GM23248 (cell line): Measurements from ENCODE around the gene GSC2. TPM values are rescaled to one million over a fixed set of nuclear protein-coding genes. Genes with fewer than 3 reads are reported as not detected.

Experiments
- DNase-seq: peaks from one replicate; pipeline ENCODE4 v3.0.0-alpha.2; 2015
- H2AFZ ChIP-seq: fragments of 200-600 bp; sonication (generic); 2 replicates; pipeline ENCODE4 v1.6.1; 2016; ENCODE audit warnings: antibody characterized with exemption
- H3F3A ChIP-seq: fragments of 200-600 bp; sonication (generic); 2 replicates; pipeline ENCODE4 v1.6.1; 2016; ENCODE audit warnings: mild to moderate bottlenecking, antibody characterized with exemption, mixed run types; ENCODE audit not compliant: insufficient read depth
- H3K27ac ChIP-seq: fragments of 200-600 bp; sonication (generic); 2 replicates; pipeline ENCODE4 v1.5.1; 2016; ENCODE audit warnings: mild to moderate bottlenecking
- H3K27me3 ChIP-seq: fragments of 200-600 bp; sonication (generic); replicated peaks from 2 replicates; pipeline ENCODE4 v1.6.1; 2016; ENCODE audit warnings: mild to moderate bottlenecking; ENCODE audit not compliant: insufficient read depth
- H3K36me3 ChIP-seq: fragments of 200-600 bp; sonication (generic); 2 replicates; pipeline ENCODE4 v1.6.1; 2016; ENCODE audit warnings: low read depth, mild to moderate bottlenecking
- H3K4me1 ChIP-seq: fragments of 200-600 bp; sonication (generic); 2 replicates; pipeline ENCODE4 v1.6.1; 2016; ENCODE audit warnings: mild to moderate bottlenecking; ENCODE audit not compliant: insufficient read depth
- H3K4me2 ChIP-seq: fragments of 200-600 bp; sonication (generic); one replicate; pipeline ENCODE4 v1.6.1; 2016; ENCODE audit warnings: mild to moderate bottlenecking; ENCODE audit not compliant: unreplicated experiment
- H3K4me3 ChIP-seq: fragments of 200-600 bp; sonication (generic); 2 replicates; pipeline ENCODE4 v1.5.1; 2016; ENCODE audit warnings: mild to moderate bottlenecking
- H3K79me2 ChIP-seq: fragments of 200-600 bp; sonication (generic); 2 replicates; pipeline ENCODE4 v1.6.1; 2016; ENCODE audit warnings: mild to moderate bottlenecking; ENCODE audit not compliant: insufficient read depth
- H3K9ac ChIP-seq: fragments of 200-600 bp; sonication (generic); 2 replicates; pipeline ENCODE4 v1.6.1; 2016; ENCODE audit warnings: mild to moderate bottlenecking
- H3K9me2 ChIP-seq: fragments of 200-600 bp; sonication (generic); 2 replicates; pipeline ENCODE4 v1.6.1; 2016; ENCODE audit warnings: mixed run types, mild to moderate bottlenecking, moderate library complexity; ENCODE audit not compliant: insufficient read depth
- H3K9me3 ChIP-seq: fragments of 200-600 bp; sonication (generic); one replicate; pipeline ENCODE4 v1.6.1; 2017; ENCODE audit warnings: low read depth
- H4K20me1 ChIP-seq: fragments of 200-600 bp; sonication (generic); 2 replicates; pipeline ENCODE4 v1.6.0; 2016; ENCODE audit not compliant: insufficient read depth
- EZH2 ChIP-seq: fragments of 200-600 bp; sonication (generic); IDR thresholded peaks from 2 replicates; pipeline ENCODE4 v1.6.1; 2018; ENCODE audit warnings: antibody characterized with exemption, mild to moderate bottlenecking; ENCODE audit not compliant: insufficient read depth, poor library complexity, severe bottlenecking
- EZH2phosphoT487 ChIP-seq: fragments of 200-600 bp; sonication (generic); IDR thresholded peaks from 2 replicates; pipeline ENCODE4 v1.6.1; 2018; ENCODE audit warnings: antibody characterized with exemption, moderate library complexity, mild to moderate bottlenecking, low read depth; ENCODE audit not compliant: insufficient read depth
- WGBS, 2 experiments: methylation state at CpG; one replicate each; pipeline ENCODE4 v1.1.6; 2015 to 2017; ENCODE audit warnings: low lambda C conversion rate in 2 of 2, low coverage in 1 of 2; ENCODE audit errors: missing lambda C conversion rate in 2 of 2; 5-methylcytosine and 5-hydroxymethylcytosine counted together
- in situ Hi-C: fragments of 300-500 bp; cut with MboI; formaldehyde crosslinking; loops from 2 replicates; pipeline ENCODE4 v1.15.0; 2020
- polyA plus RNA-seq: library from polyadenylated mRNA; unstranded; fragments of >200 nt; fragmentation: Nextera tagmentation; extraction: Ambion mirVana; gene quantifications from 2 replicates; pipeline ENCODE4 v1.2.1, GENCODE V29; 2016
- total RNA-seq: library from RNA; depleted of rRNA; stranded (reverse); fragments of >200 nt; shearing (Covaris generic); gene quantifications from 2 replicates; pipeline ENCODE4 v1.2.3, GENCODE V29; 2014

Gene GSC2
- total and polyA plus RNA-seq, 2 experiments from 2014 or later = not detected

GRCh38 chr22:19180740-19181410 lies 30.8 kb upstream of the GSC2 start:
- H3K79me2 ChIP-seq = peaks cover 18% of the 10 kb centered on the region
- H3K36me3 ChIP-seq = no peaks in the 10 kb centered on the region
- no peak overlapping the region for H3K4me2 ChIP-seq
- 87 to 91% methylated on average over 11 of the region's 11 CpGs for WGBS, 2 experiments
- no peaks in the 10 kb centered on the region for H3K27me3 ChIP-seq
- TF ChIP-seq EZH2phosphoT487 (no peak), EZH2 (no peak)
- in situ Hi-C loops = no loop called here
- H3K4me1 ChIP-seq = peaks cover 5% of the 10 kb centered on the region; the same call in 1 of the 2 replicates
- H3F3A ChIP-seq = no peaks in the 10 kb centered on the region
- H3K9ac ChIP-seq = no peak overlapping the region
- H3K27ac ChIP-seq = no peak overlapping the region
- no peaks in the 10 kb centered on the region for H3K9me3 ChIP-seq
- no peaks in the 10 kb centered on the region for H3K9me2 ChIP-seq
- H3K4me3 ChIP-seq = no peak overlapping the region
- DNase-seq = no peak
- no peak overlapping the region for H2AFZ ChIP-seq
- no peaks in the 10 kb centered on the region for H4K20me1 ChIP-seq

- Histone ChIP-seq H3K27me3 (no peaks in the 10 kb centered on the region), H3K9me3 (no peaks in the 10 kb centered on the region), H3K36me3 (no peaks in the 10 kb centered on the region), H4K20me1 (no peaks in the 10 kb centered on the region), H3K9me2 (no peaks in the 10 kb centered on the region), H3F3A (no peaks in the 10 kb centered on the region), H3K4me3 (no peak overlapping the region), H3K79me2 (peaks cover 18% of the 10 kb centered on the region), H3K4me1 (peaks cover 5% of the 10 kb centered on the region; the same call in 1 of the 2 replicates), H3K4me2 (no peak overlapping the region), H3K27ac (no peak overlapping the region), H2AFZ (no peak overlapping the region), H3K9ac (no peak overlapping the region)
- WGBS, 2 experiments = 81 to 82% methylated on average over 9 of the region's 9 CpGs
- in situ Hi-C loops = no loop called here
- TF ChIP-seq EZH2phosphoT487 (no peak), EZH2 (no peak)
- no peak for DNase-seq
These were observed 30.1 kb upstream of the GSC2 start for GRCh38 chr22:19180234-19180633.

GRCh38 chr22:19179497-19180048 lies 29.5 kb upstream of the GSC2 start:
- TF ChIP-seq EZH2phosphoT487 = no peak
- no peak for TF ChIP-seq EZH2
- Histone ChIP-seq H3K9ac (peak overlapping the region; percentile 79; the same call in 1 of the 2 replicates), H3K9me3 (no peaks in the 10 kb centered on the region), H3K36me3 (no peaks in the 10 kb centered on the region), H3K27me3 (no peaks in the 10 kb centered on the region), H3K4me2 (peak overlapping the region; percentile 66), H3F3A (no peaks in the 10 kb centered on the region), H3K4me1 (peaks cover 5% of the 10 kb centered on the region), H3K4me3 (peak overlapping the region; percentile 78), H3K79me2 (peaks cover 18% of the 10 kb centered on the region), H2AFZ (peak overlapping the region; percentile 78), H3K9me2 (no peaks in the 10 kb centered on the region), H3K27ac (peak overlapping the region; percentile 31), H4K20me1 (no peaks in the 10 kb centered on the region)
- WGBS, 2 experiments = 36 to 43% methylated on average over 14 to 15 of the region's 15 CpGs
- in situ Hi-C loops = no loop called here
- peak; percentile 90 for DNase-seq

GRCh38 chr22:19178657-19179496 lies 28.8 kb upstream of the GSC2 start, which contains the start of gene SLC25A1:
SLC25A1 (minus strand) TSS chr22:19178736; CDS start chr22:19178673, 63 bp downstream.
- DNase-seq = peak; percentile 94
- peak within 1 kb of the TSS; percentile 78 for H3K4me3 ChIP-seq
- no peaks in the 10 kb centered on the region for H4K20me1 ChIP-seq
- no peaks in the 10 kb centered on the region for H3F3A ChIP-seq
- in situ Hi-C loops = no loop called here
- TF ChIP-seq EZH2phosphoT487 = no peak
- TF ChIP-seq EZH2 = no peak
- 3 to 5% methylated on average over 27 to 61 of the region's 86 CpGs for WGBS, 2 experiments
- H3K9me2 ChIP-seq = no peaks in the 10 kb centered on the region
- H3K9ac ChIP-seq = peak within 1 kb of the TSS; percentile 79
- H3K9me3 ChIP-seq = no peaks in the 10 kb centered on the region
- peak within 1 kb of the TSS; percentile 78 for H2AFZ ChIP-seq
- peak within 1 kb of the TSS; percentile 76 for H3K4me2 ChIP-seq
- peaks cover 12% of the 10 kb centered on the region for H3K4me1 ChIP-seq
- H3K27ac ChIP-seq = peak within 1 kb of the TSS; percentile 31
- H3K27me3 ChIP-seq = no peaks in the 10 kb centered on the region
- no peaks in the 10 kb centered on the region for H3K36me3 ChIP-seq
- H3K79me2 ChIP-seq = peaks cover 21% of the 10 kb centered on the region
